Measurements from ENCODE around the gene BMPR1A. TPM values are rescaled to one million over a fixed set of nuclear protein-coding genes. Genes with fewer than 3 reads are reported as not detected.
A peak's percentile ranks its signal among the peaks of the same experiment; 100 is the strongest.

Gene BMPR1A
- total and polyA plus RNA-seq, 2 of the 4 experiments (the other 2 are of a cell fraction), result 15.9 to 93.7 TPM

DNA sequence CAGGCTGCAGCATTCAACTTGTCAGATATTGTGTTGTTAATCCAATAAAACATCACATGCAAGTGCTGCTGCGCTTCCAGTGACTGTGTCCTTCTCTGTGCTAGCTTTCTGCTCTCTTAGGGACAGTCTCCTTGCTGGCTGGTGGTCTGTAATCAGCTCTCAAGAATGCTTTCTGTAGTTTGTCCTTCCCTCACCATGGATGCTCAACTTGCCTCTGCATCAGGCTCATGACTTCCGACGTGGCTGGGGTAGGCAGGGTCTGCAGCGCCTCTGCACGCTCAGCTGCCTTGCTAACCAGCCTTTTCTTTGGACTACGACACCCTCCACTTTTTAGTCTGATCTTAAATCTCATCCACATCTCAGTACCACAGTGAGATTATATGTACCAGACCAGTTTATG lies 142.7 kb downstream of the BMPR1A start:
- H3K36me3 ChIP-seq (ENCODE audit: control insufficient read depth, insufficient read depth, low read length), result peaks cover 9% of the 10 kb centered on the region
- in situ Hi-C loops (cut with MboI; ENCODE audit: low sequenced_read_pairs), result loop anchor here (5.0 to 25.0 kb wide), 2 partner anchors 192 to 387 kb away; partner anchors contain the start of gene WAPL
- H4K8ac ChIP-seq (ENCODE audit: low read depth in 2 of 2, low read length in 2 of 2), result peak overlapping the region in 1 of 2 experiments; percentile 30; a peak in 1 of 4 replicates
- peaks cover 2% of the 10 kb centered on the region for H3K4me1 ChIP-seq (ENCODE audit: control insufficient read depth, insufficient read depth, low read length)
- H3K4ac ChIP-seq (ENCODE audit: low read depth, low read length), result no peak overlapping the region; the same call in 1 of the 2 replicates
- H2AK5ac ChIP-seq (ENCODE audit: low read depth, low read length), result peak overlapping the region; percentile 66
- no peak for ATAC-seq (ENCODE audit: low read depth)
- H2BK20ac ChIP-seq (ENCODE audit: low read depth, low read length), result no peak overlapping the region
- no peak overlapping the region for H3K14ac ChIP-seq (replicated peaks; ENCODE audit: low read depth, low read length)
- no TSS peak for BruUV-seq (replicated peaks)
- H2AFZ ChIP-seq (replicated peaks; ENCODE audit: low read length, poor library complexity), result no peak overlapping the region
- H3K9me1 ChIP-seq (ENCODE audit: insufficient read depth, low read length), result peaks cover under 1% of the 10 kb centered on the region
- no peaks in the 10 kb centered on the region for H3K9me3 ChIP-seq (ENCODE audit: control insufficient read depth, insufficient read depth, low read length)
- no peak for DNase-seq
- no peak overlapping the region for H2BK15ac ChIP-seq (ENCODE audit: low read depth, low read length)
- H4K91ac ChIP-seq (ENCODE audit: insufficient read depth, low read depth, low read length), result no peak overlapping the region
- H3K23ac ChIP-seq (ENCODE audit: low read depth, low read length), result peak overlapping the region; percentile 59
- TF ChIP-seq RFX5 (IDR thresholded peaks at IDR 0.05; ENCODE audit: low read depth, low read length), result no peak
- no peak overlapping the region for H3K27ac ChIP-seq (ENCODE audit: insufficient read depth, low read length)
- dilution Hi-C loops (cut with HindIII; ENCODE audit: low sequenced_read_pairs, unreplicated experiment), result no loop called here
- H4K20me1 ChIP-seq (ENCODE audit: insufficient read depth, low read length), result 0 out of 2 replicates have a peak, but pooled peaks cover 4% of the 10 kb centered on the region
- H3K56ac ChIP-seq (ENCODE audit: extremely low read depth, insufficient read depth, low read length), result no peak overlapping the region
- POLR2A ChIA-PET (ENCODE audit: unreplicated experiment), result no interaction called here
- no peak overlapping the region for H3K18ac ChIP-seq (ENCODE audit: low read depth, low read length)
- no peak overlapping the region for H2AK9ac ChIP-seq (replicated peaks; ENCODE audit: low read depth, low read length, poor library complexity)
- peak overlapping the region; percentile 16; the same call in 1 of the 2 replicates for H3K9ac ChIP-seq (ENCODE audit: low read depth, low read length)
- no peak overlapping the region for H2BK120ac ChIP-seq (ENCODE audit: low read depth, low read length)
- H3K4me2 ChIP-seq (ENCODE audit: low read depth, low read length), result no peak overlapping the region
- H4K5ac ChIP-seq (ENCODE audit: low read depth, low read length), result no peak overlapping the region
- no CpG with 5 or more reads among the region's 6 CpGs for WGBS, 2 experiments (ENCODE audit: extremely low coverage in 2 of 2, insufficient read length in 1 of 2)
- CTCF ChIA-PET, result interaction anchor here (1.0 to 3.2 kb wide), 3 partner anchors 49 to 206 kb away, joined by 3 to 12 read pairs (median 4); no protein-coding TSS in a partner anchor
- no peak overlapping the region for H2BK5ac ChIP-seq (ENCODE audit: low read depth, low read length, poor library complexity, severe bottlenecking)
- H3K4me3 ChIP-seq (ENCODE audit: insufficient read depth, low read depth, low read length), result no peak overlapping the region
- no peaks in the 10 kb centered on the region for H3K27me3 ChIP-seq (ENCODE audit: control insufficient read depth, insufficient read depth, low read length)
- intact Hi-C loops (cut with micrococcal nuclease), result loop anchor here (1.0 kb wide), 4 partner anchors 142 to 211 kb away; no protein-coding TSS in a partner anchor
- peaks cover 10 to 19% of the 10 kb centered on the region in 2 experiments; a peak in 3 of 4 replicates for H3K79me1 ChIP-seq (ENCODE audit: low read depth in 1 of 2, low read length in 2 of 2)
